ENCODE results near the gene ZNF562.
"Not testable (repeated sequence)": the region's sequence is repeated elsewhere in the genome, so short reads cannot be mapped to it uniquely, and the experiment has no call there.

Gene ZNF562

DNA sequence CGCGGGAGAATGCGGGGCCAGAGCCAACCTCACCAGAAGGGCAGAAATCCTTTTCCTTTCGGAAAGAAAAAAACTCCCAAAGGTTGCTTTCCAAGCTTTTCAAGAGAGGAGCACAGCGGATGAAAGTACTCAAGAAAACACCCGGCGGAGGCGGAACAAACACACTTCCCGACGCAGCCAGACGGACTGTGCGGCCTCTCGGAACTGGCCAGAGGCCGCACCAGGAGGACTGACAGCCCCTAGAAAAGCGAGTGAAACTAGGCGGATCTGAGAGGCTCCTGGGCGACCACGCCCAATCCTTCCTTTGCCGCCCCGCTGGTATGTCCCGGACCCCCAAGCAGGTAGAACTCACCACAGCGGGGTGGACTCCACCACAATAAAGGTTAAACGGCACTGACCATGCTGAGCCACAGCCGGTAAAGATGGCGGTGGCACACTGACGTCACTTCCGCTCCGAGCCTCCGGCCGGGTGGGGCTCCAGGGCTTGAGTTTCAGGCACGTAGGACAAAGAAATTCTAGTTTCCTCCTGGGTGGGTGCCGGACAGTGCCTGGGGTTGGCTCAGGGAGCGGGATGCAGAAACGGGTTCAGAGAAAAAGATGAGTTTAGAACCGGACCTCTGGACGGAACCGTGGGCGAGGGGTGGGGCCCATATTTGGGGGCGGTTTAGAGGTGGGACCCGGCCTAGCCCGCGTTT is at the start of gene ZNF562:
Gene ZNF562, minus strand, starts transcription at position 438 of the 695 bp plus-strand sequence. CDS start 14,356 bp downstream, outside the sequence.
- peak; percentile 86 for DNase-seq

DNA sequence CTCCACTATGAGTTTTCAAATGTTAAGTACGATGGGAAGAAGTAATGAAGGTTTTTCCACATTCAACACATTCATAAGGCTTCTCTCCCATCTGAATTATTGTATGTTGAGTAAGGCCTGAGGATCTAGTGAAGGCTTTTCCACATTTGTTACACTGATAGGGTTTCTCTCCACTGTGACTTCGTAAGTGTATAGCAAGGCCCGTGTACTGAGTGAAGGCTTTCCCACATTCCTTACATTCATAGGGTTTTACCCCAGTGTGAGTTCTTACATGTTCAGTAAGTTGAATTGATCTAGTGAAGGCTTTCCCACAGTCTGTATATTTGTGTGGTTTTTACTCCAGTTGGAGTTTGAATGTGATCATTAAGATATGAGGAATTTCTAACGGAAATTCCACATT is 49.3 kb upstream of the ZNF562 start:
- DNase-seq: no peak

DNA sequence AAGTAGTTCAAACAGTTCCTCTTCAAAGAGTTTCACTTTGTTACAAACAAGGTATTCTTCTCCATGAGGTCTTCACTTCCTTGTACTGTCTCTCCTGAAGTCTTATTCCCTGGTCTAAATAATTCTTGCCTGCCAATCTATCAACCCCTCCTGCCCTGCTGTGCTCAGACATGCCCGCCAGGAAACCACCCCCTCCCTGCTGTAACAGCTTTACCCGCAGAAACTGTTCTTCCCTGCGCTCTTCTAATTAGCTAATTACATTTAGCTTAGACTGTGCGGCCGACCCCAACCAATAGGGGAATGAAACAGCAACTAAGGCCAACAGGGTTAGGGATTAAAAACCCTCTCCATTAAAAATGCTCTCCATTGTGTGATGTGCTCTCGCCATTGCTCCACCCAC is 47.0 kb upstream of the ZNF562 start:
- no peak for DNase-seq

DNA sequence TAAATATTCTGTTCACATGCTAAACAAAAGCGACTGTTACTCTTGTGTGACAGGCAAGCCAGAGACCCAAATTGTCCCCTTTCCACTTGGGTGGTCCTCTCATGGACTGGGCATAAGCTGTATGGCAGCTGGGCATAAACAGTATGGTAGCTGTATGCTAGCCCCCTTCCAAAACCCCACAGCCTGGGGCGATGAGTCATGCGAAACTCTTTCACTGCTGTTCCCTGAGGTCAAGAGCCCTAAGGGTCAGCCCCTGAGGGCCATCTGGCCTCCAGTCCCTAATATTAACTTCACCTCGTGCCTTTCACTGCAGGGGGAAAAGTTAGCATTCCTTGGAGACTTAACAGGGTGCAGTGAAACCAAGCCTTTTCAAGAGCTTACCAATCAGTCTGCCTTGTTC is 45.6 kb upstream of the ZNF562 start:
- no peak for DNase-seq

DNA sequence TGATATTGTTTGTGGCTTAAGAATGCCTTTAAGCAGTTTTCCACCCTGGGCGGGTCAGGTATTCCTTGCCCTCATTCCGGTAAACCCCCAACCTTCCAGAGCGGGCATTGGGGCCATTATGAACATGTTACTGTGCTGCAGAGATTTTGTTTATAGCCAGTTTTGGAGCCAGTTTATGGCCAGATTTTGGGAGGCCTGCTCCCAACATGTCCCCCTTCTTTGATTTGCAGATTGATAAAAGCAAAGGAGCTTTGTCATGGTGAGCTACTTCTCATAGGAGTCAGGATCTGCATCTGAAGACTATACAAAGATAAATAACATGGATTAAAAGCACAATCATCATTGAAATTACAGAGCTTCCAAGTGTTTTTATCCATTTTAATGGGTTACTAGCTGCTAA is 36.9 kb upstream of the ZNF562 start:
- no peak for DNase-seq

DNA sequence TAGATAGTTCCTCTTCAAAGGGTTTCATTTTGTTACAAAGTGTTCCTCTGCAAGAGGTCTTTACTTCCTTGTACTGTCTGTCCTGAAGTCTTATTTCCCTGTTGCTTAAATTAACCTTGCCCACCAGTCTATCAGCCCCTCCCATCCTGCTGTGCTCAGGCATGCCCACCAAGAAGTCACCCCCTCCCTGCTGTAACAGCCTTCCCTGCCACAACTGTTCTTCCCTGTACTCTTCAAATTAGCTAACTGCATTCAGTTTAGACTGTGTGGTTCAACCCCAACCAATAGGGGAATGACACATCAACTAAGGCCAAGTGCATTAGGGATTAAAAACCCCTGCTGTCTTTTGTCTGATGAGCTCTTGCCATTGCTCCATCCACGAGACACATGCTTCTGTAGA is 34.4 kb upstream of the ZNF562 start:
- DNase-seq: no peak

DNA sequence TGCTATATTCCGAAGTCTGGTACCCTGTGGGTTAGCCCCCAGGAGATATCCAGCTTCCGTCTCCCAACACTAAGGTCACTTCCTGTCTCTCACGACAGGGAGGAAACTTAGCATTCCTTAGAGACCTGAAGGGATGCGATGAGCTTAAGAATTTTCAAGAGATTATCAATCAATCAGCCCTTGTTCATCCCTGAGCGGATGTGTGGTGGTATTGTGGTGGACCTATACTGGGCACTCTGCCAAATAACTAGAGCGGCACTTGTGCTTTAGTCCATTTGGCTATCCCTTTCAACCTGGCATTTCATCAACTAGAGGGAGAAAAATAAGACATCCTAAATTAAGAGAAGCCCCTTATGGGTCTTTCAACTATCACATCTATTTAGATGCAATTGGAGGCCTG is 30.9 kb upstream of the ZNF562 start:
- no peak for DNase-seq

DNA sequence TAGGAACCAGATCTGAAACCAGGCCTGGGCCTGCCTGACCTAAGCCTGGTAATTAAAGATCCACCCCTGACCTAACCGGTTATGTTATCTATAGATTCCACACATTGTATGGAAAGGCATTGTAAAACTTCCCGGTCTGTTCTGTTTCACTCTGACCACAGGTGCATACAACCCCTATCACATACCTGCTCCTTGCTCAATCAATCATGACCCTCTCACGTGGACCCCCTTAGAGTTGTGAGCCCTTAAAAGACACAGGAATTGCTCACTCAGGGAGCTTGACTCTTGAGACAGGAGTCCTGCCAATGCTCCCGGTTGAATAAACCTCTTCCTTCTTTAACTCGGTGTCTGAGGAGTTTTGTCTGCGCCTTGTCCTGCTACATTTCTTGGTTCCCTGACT is 27.3 kb upstream of the ZNF562 start:
- no peak for DNase-seq

DNA sequence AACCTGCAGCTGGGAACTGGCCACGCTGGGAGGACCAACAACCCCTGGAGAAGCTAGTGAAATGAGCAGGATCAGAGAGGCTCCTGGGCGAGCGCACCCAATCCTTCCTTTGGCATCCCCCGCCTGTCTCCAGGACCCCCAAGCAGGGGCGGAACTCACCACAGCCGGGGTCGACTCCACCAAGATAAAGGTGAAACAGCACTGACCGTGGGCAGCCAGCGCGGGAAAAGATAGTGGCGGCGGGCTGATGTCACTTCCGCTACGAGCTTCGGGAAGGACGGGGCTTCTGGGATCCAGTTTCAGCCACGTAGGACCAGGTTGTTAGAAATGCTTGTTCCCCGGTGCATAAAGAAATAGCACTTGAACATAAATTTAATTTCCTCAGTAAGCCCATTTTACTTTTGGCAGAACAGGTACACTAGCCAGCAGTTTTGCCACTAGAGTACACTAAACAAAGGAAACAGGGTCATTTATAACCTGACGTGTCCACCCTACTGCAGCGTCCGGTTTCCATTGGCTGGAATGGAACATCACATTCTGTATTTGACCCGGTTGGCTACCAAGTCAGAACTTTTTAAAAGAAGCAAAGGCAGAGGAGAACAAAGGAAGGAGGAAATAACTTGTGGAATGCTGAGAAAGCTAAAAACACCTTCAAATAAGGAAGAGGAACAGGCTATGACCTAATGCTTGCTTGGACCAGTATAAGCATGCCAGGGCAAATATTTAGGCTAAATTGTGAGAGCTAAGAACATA is 25.5 kb upstream of the ZNF562 start:
- DNase-seq: no peak

DNA sequence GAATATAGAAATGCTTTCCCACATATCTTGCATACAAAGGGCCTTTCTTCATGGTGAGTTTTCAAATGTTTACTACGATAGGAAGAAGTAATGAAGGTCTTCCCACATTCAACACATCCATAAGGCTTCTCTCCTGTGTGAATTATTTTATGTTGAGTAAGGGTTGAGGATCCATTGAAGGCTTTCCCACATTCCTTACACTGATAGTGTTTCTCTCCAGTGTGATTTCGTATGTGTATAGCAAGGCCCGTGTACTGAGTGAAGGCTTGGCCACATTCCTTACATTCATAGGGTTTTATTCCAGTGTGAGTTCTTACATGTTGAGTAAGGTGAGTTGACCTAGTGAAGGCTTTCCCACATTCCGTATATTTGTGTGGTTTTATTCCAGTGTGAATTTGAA is 15.4 kb upstream of the ZNF562 start:
- not testable (repeated sequence) for DNase-seq

DNA sequence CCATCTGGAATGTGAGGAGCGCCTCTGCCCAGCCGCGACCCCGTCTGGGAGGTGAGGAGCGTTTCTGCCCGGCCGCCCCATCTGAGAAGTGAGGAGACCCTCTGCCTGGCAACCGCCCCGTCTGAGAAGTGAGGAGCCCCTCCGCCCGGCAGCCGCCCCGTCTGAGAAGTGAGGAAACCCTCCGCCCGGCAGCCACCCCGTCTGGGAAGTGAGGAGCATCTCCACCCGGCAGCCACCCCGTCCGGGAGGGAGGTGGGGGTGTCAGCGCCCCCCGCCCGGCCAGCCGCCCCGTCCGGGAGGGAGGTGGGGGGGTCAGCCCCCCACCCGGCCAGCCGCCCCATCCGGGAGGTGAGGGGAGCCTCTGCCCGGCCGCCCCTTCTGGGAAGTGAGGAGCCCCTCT is 5.1 kb upstream of the ZNF562 start:
- not testable (repeated sequence) for DNase-seq

DNA sequence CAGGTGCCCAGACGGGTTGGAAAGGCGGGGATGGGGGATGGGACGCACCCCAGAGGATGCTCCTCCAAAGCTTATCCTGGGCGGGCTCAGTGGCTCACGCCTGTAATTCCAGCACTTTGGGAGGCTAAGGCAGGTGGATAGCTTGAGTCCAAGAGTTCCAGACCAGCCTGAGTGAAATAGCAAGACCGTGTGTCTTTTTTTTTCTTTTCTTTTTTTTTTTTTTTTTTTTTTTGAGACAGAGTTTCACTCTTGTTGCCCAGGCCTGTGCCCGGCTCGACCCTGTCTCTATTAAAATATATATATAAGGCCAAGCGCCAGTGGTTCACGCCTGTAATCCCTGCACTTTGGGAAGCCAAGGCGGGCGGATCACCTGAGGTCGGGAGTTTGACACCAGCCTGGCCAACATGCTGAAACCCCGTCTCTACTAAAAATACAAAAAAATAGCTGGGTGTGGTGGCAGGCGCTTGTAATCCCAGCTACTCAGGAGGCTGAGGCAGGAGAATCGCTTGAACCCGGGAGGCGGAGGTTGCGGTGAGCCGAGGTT is 530 bp upstream of the ZNF562 start:
- DNase-seq: not testable (repeated sequence)

DNA sequence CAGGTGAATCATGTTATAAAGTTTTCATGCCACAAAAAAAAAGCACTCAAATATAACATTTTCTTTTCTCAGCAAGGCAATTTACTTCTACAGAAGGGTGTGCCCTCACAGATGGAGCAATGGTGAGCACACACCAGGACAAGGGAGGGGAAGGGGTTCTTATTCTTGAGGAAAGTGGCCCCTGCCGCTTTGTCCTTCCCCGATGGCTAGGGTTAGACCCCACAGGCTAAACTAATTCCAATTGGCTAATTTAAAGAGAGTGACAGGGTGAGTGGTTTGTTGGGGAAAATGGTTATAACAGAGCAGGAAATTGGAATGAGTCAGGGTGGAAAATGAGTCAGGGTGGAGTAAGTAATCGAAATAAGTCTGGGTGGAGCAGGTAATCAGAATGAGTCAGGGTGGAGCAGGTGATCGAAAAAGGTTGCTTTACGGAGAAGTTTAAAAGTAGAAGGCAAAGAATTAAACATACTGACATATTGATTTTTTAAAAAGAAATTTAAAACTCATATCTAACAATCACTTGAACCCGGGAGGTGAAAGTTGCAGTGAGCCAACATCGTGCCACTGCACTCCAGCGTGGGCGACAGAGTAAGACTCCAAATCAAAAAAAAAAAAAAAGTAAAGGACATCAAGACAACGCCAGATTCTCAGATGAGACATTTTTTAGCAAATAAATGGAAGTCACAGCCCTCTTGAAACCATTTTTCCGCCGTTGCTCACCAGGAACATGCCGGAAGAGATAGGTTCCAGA is 813 bp downstream of the ZNF562 start:
- DNase-seq: no peak

DNA sequence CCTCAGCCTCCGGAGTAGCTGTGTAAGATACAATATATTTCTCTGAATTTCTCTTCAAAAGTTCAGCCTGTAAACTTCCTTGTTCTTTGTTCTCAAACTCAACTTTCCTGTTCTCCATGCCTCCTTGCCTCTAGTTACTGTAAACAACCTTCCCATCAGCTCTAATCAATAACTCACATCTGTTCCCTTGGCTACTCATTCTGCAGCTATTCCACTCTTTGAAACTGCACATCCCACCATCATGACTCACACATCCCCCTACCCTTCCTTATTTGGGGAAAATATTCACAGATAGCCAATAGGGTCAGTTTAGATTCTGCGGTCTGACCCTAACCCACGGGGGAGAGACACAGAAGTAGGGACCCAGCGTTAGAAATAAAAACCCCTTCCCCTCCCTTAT is 2.0 kb downstream of the ZNF562 start:
- no peak for DNase-seq

DNA sequence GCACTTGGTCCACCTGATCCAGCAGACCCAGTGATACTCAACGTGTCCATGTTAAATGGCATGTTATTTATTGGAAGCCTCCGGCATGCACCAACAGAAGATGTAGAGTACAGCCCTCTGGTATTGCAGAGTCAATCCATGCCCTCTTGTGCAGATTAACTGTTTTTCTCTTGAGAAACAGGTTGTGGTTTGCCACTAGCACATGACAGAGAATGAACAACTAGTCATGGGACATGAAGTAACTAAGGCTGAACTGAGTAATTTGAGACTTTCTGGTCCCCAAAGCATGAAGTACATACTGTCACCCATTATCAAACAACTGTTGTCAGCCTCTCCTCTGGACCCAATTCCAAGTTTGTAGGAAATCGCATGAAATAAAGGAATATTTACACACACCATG is 3.2 kb downstream of the ZNF562 start:
- no peak for DNase-seq

DNA sequence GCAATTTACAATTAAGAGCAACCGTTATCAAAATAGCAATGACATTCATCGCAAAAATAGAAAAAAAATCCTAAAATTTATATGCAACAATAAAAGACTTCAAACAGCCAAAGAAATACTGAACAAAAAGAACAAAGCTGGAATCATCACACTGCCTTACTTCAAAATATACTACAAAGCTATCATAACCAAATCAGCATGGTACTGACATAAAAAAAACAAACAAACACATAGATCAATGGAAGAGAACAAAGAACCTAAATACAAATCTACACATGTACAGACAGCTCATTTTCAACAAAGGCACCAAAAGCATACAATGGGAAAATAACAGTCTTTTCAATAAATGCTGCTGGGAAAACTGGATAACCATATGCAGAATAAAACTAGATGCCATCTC is 6.4 kb downstream of the ZNF562 start:
- DNase-seq: no peak

DNA sequence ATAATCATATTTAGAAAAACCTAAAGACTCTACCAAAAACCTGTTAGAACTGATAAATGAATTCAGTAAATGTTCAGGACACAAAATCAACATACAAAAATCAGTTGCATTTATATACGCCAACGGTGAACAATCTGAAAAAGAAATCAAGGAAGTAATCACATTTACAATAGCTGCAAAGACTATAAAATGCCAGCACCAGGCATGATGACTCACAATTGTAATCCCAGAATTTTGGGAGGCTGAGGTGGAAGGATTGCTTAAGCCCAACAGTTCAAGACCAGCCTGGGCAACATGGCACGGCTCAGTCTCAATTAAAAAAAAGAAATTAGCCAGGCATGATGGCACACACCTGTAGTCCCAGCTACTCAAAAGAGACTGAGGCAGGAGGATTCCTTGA is 7.0 kb downstream of the ZNF562 start:
- no peak for DNase-seq

DNA sequence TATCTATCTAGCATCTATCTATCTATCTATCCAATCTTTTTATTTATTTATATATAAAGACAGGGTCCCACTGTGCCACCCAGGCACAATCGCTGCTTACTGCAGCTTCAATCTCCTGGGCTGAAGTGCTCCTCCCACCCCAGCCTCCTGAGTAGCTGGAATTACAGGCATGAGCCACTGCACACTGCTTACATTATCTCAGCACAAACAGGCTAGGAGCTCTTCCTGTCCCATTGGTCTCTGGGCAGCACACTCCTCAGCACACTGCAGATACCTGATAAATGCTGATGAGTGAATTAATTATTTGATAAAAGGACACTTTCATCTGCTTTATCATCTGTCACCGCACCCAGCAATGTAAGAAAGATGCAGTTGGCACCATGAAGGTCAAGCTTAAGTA is 16.1 kb downstream of the ZNF562 start:
- DNase-seq: no peak

DNA sequence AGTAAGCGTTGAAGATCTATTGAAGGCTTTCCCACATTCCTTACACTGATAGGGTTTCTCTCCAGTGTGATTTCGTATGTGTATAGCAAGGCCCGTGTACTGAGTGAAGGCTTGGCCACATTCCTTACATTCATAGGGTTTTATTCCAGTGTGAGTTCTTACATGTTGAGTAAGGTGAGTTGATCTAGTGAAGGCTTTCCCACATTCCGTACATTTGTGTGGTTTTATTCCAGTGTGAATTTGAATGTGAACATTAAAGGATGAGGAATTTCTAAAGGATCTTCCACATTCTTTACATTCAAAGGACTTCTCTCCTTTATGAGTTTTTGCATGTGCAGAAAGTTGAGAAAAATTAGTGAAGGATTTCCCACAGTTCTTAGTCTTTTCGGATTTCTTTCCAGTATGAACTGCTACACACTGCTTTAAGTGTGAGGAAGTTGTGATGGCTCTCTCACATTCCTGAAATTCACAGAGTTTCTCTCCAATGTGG is 21.8 kb downstream of the ZNF562 start:
- DNase-seq: not testable (repeated sequence)

DNA sequence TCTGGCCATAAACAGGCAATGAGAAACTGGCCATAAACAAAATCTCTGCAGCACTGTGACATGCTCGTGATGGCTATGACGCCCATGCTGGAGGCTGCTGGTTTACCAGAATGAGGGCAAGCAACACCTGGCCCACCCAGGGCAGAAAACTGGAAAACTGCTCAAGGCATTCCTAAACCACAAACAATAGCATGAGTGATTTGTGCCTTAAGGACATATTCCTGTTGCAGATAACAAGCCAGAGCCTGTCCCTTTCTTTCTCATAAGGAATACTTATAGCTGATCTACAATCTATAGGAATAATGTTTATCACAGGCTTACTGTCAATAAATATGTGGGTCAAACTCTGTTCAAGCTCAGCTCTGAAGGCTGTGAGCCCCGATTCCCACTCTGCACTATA is 23.4 kb downstream of the ZNF562 start:
- DNase-seq: not testable (repeated sequence)

DNA sequence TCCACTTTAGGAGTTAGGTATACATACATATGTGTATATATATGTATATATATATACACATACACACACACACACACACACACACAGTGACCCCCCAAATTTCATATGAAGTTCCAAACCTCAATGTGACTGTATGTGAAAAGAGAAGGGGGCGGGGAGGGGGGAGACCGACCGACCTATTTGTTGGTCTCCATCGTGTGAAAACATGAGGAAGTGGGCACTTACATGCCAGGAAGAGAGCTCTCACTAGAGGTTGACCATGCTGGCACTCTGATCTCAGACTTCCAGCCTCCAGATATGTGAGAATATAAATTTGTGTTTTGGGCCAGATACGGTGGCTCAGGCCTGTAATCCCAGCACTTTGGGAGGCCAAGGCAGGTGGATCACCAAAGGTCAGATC is 24.6 kb downstream of the ZNF562 start:
- no peak for DNase-seq

DNA sequence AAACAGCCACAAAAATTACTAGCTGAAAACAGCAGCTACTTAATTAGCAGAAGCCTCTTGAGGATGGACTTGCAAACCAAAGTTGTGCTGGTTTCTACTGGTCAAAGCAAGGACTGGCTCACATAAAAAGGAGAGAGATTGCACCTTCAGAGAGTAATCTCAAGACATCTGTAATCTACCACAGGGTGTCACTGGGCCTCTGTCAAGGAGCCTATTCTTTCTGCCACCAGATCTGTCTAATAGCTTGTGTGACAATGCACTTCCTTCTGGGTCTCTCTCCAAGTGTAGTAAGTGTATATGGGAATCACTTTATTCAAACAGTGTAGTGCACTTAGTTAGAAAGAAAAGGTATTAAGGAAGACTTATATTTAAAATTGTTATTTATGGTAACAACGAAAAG is 29.4 kb downstream of the ZNF562 start:
- no peak for DNase-seq

DNA sequence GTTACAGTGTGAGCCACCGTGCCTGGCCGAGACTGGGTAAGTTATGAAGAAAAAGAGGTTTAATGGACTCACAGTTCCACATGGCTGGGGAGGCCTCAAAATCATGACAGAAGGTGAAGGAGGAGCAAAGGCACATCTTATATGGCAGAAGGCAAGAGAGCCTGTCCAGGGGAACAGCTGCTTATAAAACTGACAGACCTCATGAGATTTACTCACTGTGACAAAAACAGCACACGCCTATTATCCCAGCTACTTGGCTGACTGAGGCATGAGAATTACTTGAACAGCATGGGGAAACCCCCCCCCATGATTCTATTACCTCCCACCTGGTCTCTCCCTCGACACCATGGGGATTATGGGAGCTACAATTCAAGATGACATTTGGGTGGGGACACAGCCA is 30.4 kb downstream of the ZNF562 start:
- DNase-seq: no peak

DNA sequence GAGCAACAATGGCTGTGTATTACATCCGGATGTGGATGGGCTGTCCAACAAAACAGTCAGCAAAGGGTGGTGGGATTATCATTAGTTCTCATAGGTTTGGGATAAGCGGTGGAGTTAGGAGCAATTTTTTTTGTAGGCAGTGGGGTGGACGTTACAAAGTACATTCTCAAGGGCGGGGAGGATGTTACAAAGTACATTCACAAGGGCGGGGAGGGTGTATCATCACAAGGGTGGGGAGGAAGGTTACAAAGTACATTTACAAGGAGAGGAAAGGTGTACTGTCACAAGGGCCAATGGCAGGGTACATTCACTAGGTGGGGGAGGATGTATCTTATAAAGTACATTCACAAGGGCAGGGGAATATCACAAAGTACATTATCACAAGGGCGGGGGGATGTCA is 33.1 kb downstream of the ZNF562 start:
- DNase-seq: no peak

All from fibroblast of upper back skin (primary cell).